ENCODE results near the gene S1PR3.

Gene S1PR3

DNA sequence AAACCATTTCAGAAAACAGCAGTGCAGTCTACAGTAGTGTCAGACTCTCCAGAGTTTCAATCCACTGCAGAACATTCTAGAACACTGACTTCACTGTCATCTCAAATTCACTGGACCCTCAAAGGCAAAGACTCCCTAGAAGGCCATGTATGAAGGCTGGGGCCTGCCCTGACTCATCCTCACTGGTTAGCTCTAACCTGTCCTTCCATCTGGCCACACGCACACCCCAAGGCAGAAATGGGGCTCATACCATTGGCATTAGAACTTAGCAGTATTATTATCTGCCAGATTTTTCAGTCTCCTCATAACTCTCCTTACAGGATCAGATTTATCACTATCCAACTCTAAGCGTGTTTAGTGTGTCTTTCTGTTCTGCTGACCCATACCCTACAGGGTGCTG lies 20.4 kb downstream of the S1PR3 start:
- FAIRE-seq: no peak
- no peak for DNase-seq (ENCODE audit: insufficient read length, low spot score)
- no peak for TF ChIP-seq POU2F2 (IDR thresholded peaks at IDR 0.05; ENCODE audit: low read depth, low read length)
- no peak for TF ChIP-seq POLR2A (IDR thresholded peaks at IDR 0.05; ENCODE audit: low read depth, low read length)
- TF ChIP-seq TAF1 (IDR thresholded peaks at IDR 0.05; ENCODE audit: low read depth, low read length): no peak
- no peak for TF ChIP-seq SPI1 (IDR thresholded peaks at IDR 0.05; ENCODE audit: low read depth, low read length)
- no peak for TF ChIP-seq POLR2AphosphoS5 (IDR thresholded peaks at IDR 0.05; ENCODE audit: low read depth, low read length)
- no peak for TF ChIP-seq PAX5 (IDR thresholded peaks at IDR 0.05; ENCODE audit: insufficient read depth, low read length, severe bottlenecking)

DNA sequence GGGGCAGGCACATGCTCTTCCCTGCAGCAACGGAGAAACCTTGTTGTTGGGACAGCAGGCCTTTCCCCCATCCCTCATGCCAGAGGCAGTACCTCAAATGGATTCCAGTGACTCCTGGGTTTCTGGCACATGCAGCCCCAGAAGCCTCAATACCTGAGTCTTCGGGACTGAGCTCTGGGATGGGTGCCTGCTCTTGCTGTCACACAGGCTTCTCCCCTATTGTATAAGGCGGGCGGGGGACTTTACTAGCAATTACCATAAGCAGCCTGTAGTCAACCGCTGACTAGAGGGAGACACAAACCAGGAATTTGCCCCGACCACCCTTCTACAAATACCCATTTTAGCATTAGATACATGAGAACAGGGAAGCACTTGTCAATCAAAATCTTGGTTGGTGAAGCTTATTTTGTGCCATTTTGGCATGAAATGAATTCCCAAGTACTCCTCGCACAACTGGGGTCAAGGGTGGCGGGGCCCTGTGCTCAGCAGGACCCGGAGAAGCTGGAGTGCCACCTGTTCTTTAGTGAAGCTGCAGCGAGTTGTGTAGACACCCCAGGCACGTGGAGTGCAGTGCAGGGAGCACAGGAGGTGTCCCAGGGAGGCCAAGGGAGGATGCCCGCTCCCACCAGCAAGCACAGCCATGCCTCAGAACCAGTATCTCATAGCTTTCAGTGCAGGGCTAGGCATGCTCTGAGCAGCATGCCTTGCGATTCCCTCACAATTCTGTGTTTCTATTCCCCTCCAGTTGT lies 21.2 kb downstream of the S1PR3 start:
- DNase-seq (ENCODE audit: insufficient read length, low spot score) (no peak), FAIRE-seq (no peak)
- TF ChIP-seq POU2F2 (IDR thresholded peaks at IDR 0.05; ENCODE audit: low read depth, low read length) (no peak), SPI1 (IDR thresholded peaks at IDR 0.05; ENCODE audit: low read depth, low read length) (no peak), POLR2AphosphoS5 (IDR thresholded peaks at IDR 0.05; ENCODE audit: low read depth, low read length) (no peak), PAX5 (IDR thresholded peaks at IDR 0.05; ENCODE audit: insufficient read depth, low read length, severe bottlenecking) (no peak), TAF1 (IDR thresholded peaks at IDR 0.05; ENCODE audit: low read depth, low read length) (no peak), POLR2A (IDR thresholded peaks at IDR 0.05; ENCODE audit: low read depth, low read length) (no peak)

DNA sequence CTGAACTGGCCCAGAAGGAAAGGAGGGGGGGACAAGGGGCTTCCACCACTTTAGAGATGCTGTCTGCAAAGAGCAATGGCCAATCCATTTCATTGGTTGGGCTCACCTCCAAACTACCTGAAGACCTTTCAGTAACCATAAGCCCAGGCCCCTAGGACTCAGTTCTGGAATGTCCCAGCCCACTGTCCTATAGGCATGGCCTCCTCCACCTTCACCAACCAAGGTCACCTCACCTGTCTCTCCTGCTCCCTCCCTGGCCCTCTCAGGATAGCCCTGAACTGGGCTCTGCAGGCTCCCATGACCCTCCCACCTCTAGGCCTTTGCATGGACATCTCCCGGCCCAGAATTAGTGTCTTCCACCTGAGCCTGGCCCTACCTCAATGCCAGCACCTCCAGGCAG lies 22.4 kb downstream of the S1PR3 start:
- no peak for FAIRE-seq
- TF ChIP-seq SPI1 (IDR thresholded peaks at IDR 0.05; ENCODE audit: low read depth, low read length): no peak
- DNase-seq (ENCODE audit: insufficient read length, low spot score): no peak

DNA sequence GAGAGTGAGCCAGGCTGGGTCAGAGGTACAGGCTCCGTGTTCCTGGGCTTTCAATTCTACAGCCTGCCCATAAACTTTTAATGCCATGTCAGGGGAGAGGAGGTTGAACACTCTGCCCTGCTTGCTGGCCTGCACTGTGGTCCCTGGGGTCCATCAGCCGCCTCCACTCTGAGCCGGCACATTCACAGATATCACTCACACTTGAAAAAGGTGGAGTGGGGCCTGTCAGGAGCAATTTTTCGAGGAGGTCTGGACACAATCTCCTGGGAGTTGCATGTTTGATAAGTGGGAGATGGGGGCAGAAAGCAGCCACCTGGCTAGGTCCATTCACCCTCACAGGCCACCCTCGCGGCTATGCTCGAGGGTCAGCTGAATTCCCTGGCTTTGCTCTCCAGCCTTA lies 22.9 kb downstream of the S1PR3 start:
- DNase-seq (ENCODE audit: insufficient read length, low spot score) (no peak), FAIRE-seq (no peak)
- TF ChIP-seq POLR2A (IDR thresholded peaks at IDR 0.05; ENCODE audit: low read depth, low read length) (no peak), SPI1 (IDR thresholded peaks at IDR 0.05; ENCODE audit: low read depth, low read length) (no peak), PAX5 (IDR thresholded peaks at IDR 0.05; ENCODE audit: insufficient read depth, low read length, severe bottlenecking) (no peak), TAF1 (IDR thresholded peaks at IDR 0.05; ENCODE audit: low read depth, low read length) (no peak), POU2F2 (IDR thresholded peaks at IDR 0.05; ENCODE audit: low read depth, low read length) (no peak)

DNA sequence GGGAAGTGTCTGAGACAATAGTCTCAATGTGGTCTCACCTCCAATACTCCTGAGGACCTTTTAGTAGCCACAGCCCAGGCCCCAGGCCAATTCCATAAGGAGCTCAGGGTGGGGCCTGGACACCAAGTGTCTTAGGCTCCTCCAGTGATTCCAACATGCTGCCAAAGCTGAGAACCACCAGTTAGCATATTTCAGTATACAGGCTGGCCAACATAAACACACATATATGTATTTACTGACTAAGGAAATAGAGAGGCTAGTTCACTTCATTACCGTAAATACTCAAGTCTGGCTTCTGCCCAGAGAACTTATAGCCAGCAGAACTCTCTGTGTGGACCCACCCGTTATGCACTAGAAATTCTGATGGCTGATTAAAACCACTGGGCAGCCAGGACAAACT lies 24.1 kb downstream of the S1PR3 start:
- FAIRE-seq (no peak), DNase-seq (ENCODE audit: insufficient read length, low spot score) (no peak)
- TF ChIP-seq POLR2AphosphoS5 (IDR thresholded peaks at IDR 0.05; ENCODE audit: low read depth, low read length) (no peak), POU2F2 (IDR thresholded peaks at IDR 0.05; ENCODE audit: low read depth, low read length) (no peak), SPI1 (IDR thresholded peaks at IDR 0.05; ENCODE audit: low read depth, low read length) (no peak), TAF1 (IDR thresholded peaks at IDR 0.05; ENCODE audit: low read depth, low read length) (no peak), PAX5 (IDR thresholded peaks at IDR 0.05; ENCODE audit: insufficient read depth, low read length, severe bottlenecking) (no peak), POLR2A (IDR thresholded peaks at IDR 0.05; ENCODE audit: low read depth, low read length) (no peak)

DNA sequence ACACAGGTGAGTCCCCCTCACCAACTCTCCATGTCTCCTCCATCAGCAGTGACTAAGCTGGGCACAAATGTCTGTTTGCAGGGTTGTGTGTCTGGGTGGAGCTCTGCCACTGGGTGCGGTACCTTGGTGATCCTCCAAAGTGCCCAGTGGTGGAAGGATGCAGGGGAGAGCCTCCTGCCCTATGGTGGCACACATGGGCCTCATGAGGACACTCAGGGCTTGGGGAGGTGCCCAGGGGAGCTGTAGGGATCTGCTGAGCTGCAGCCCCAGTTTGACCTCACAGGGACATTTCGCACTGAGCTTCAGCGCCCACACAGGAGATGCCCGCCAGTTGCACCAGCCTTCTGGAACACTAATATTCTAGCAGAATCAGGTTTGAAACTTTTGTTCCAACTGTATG lies 29.5 kb downstream of the S1PR3 start:
- TF ChIP-seq PAX5 (IDR thresholded peaks at IDR 0.05; ENCODE audit: insufficient read depth, low read length, severe bottlenecking) (no peak), POLR2AphosphoS5 (IDR thresholded peaks at IDR 0.05; ENCODE audit: low read depth, low read length) (no peak), SPI1 (IDR thresholded peaks at IDR 0.05; ENCODE audit: low read depth, low read length) (no peak), POU2F2 (IDR thresholded peaks at IDR 0.05; ENCODE audit: low read depth, low read length) (no peak), TAF1 (IDR thresholded peaks at IDR 0.05; ENCODE audit: low read depth, low read length) (no peak), POLR2A (IDR thresholded peaks at IDR 0.05; ENCODE audit: low read depth, low read length) (no peak)
- FAIRE-seq (no peak), DNase-seq (ENCODE audit: insufficient read length, low spot score) (no peak)

DNA sequence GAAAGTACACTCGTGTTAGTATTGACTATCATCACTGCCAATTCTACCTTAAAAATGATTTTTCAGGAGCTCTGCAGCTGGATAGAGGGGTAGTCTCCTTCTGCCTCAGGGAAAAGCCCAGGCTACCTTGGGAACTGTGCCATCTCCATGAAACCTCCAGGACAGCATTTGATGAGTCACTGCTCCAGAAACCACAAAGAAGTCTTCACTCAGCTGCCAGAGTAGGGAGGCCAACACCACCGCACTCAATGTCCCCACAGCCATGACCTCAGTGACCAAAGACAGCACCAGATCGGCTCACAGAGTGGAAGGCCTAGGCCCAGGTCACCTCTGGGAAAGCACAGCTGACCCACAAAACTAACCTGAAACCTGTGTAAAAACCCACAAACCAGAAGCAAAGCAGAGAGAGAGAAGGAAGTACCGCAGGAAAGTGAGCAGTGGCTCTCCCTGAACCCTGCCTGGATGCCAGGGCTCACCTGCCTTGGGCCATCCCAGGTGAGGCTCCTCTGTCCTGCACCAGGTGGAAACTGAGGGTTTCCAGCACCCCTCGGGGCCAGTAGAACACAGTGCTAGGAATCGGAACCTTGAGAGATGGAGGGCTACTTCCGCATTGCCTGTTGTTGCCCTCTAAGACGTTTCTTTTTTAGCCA lies 30.0 kb downstream of the S1PR3 start:
- FAIRE-seq (no peak), DNase-seq (ENCODE audit: insufficient read length, low spot score) (no peak)
- no peak for TF ChIP-seq TAF1 (IDR thresholded peaks at IDR 0.05; ENCODE audit: low read depth, low read length)
- no peak for TF ChIP-seq POLR2AphosphoS5 (IDR thresholded peaks at IDR 0.05; ENCODE audit: low read depth, low read length)
- no peak for TF ChIP-seq POLR2A (IDR thresholded peaks at IDR 0.05; ENCODE audit: low read depth, low read length)
- TF ChIP-seq POU2F2 (IDR thresholded peaks at IDR 0.05; ENCODE audit: low read depth, low read length): no peak
- TF ChIP-seq PAX5 (IDR thresholded peaks at IDR 0.05; ENCODE audit: insufficient read depth, low read length, severe bottlenecking): no peak
- no peak for TF ChIP-seq SPI1 (IDR thresholded peaks at IDR 0.05; ENCODE audit: low read depth, low read length)

DNA sequence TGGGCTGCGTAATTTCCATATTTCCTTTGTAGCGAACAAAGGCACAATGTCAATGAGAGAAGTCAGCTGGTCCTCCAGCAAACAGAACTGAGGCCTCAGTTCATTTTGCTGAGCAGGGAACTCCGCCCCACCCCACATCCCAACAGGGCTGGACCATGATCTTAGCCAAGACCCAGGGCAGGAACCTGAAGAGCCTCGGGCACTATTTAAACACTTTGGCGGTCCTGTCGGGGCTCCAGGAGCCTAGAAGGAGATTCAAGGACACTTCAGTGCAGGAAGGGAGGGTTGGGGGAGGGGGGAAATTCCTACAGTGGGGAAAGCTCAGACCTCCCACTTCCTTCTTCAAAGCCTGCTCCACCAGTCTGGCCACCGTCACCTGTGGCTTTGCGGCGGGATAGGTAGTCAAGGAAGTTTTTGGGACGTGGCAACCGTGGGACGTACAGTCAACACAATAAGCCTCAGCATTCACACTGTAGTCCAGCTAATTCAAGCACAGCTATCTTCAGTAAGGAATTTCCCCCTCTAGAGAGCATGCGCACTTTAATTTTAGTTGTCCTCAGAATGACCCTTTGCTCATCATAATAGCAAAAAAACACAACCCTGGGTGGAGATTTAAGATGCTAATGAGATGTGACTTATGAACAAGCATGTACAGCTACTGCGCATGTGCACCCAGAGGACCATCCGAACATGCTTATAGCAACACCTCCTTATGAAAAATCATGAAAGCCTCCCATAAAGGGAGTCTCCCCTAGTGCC lies 30.9 kb downstream of the S1PR3 start:
- FAIRE-seq (no peak), DNase-seq (ENCODE audit: insufficient read length, low spot score) (no peak)

DNA sequence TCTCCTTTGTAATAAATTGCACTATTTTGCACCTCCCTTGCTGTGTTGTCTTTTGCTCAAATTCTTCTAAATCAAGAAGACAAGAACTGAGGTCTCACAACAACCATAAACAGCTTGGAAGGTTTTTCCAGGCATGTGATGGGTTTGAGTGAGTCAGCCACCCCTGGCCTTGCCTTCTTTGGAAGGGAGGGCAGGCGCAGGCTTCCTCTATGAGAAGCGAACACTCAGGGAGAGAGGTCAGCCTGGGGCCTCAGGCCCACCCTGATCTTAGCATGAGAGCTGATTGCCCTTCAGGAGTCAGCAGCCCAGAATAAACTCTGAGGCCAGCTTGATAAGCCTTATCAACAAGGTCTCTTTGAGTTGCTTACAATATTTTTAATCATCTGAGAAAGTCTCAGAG lies 31.6 kb downstream of the S1PR3 start:
- no peak for DNase-seq (ENCODE audit: insufficient read length, low spot score)
- FAIRE-seq: no peak
- TF ChIP-seq SPI1 (IDR thresholded peaks at IDR 0.05; ENCODE audit: low read depth, low read length) (no peak), TAF1 (IDR thresholded peaks at IDR 0.05; ENCODE audit: low read depth, low read length) (no peak), POLR2AphosphoS5 (IDR thresholded peaks at IDR 0.05; ENCODE audit: low read depth, low read length) (no peak), POLR2A (IDR thresholded peaks at IDR 0.05; ENCODE audit: low read depth, low read length) (no peak), POU2F2 (IDR thresholded peaks at IDR 0.05; ENCODE audit: low read depth, low read length) (no peak), PAX5 (IDR thresholded peaks at IDR 0.05; ENCODE audit: insufficient read depth, low read length, severe bottlenecking) (no peak)

More for the DNA sequence above, 30.9 kb downstream of the S1PR3 start:
- TF ChIP-seq POLR2AphosphoS5 (IDR thresholded peaks at IDR 0.05; ENCODE audit: low read depth, low read length) (no peak), TAF1 (IDR thresholded peaks at IDR 0.05; ENCODE audit: low read depth, low read length) (no peak), POU2F2 (IDR thresholded peaks at IDR 0.05; ENCODE audit: low read depth, low read length) (no peak)
